IMR-90 (cell line): ENCODE measurements around the gene TIGD1. TPM values are rescaled to one million over a fixed set of nuclear protein-coding genes. Genes with fewer than 3 reads are reported as not detected.

Source experiments
- ATAC-seq: fragments of 200-7000 bp; cut with Tn5 transposase; 2 replicates; pipeline ENCODE4 v1.9.1; 2020; ENCODE audit warnings: low read depth, mild to moderate bottlenecking, moderate library complexity
- BruUV-seq: library from RNA; stranded (reverse); fragments of 400-500 nt; replicated peaks from 2 replicates; lab custom pipeline; 2021; lab: Mats Ljungman, UMichigan
- CTCF ChIA-PET: fragments of 300-600 bp; formaldehyde crosslinking; extraction: SDS; loops from one replicate; lab custom pipeline; 2021; ENCODE audit warnings: antibody characterized with exemption; lab: Yijun Ruan, JAX
- POLR2A ChIA-PET: fragments of 300-600 bp; sonication (Branson Sonifier 250); formaldehyde crosslinking; loops from one replicate; lab custom pipeline; 2022; ENCODE audit warnings: antibody characterized with exemption; ENCODE audit not compliant: unreplicated experiment; lab: Charles Lee
- DNase-seq: peaks from one replicate; pipeline ENCODE4 v3.0.0; 2013
- H2AFZ ChIP-seq: replicated peaks from 2 replicates; pipeline ENCODE3; 2013; ENCODE audit warnings: low read length, mild to moderate bottlenecking; ENCODE audit not compliant: poor library complexity
- H2AK5ac ChIP-seq: 2 replicates; pipeline ENCODE4 v1.6.1; 2013; ENCODE audit warnings: low read depth, low read length, inconsistent platforms
- H2AK9ac ChIP-seq: replicated peaks from 2 replicates; pipeline ENCODE3; 2013; ENCODE audit warnings: mild to moderate bottlenecking, low read depth, low read length, moderate library complexity; ENCODE audit not compliant: poor library complexity
- H2BK120ac ChIP-seq: 2 replicates; pipeline ENCODE4 v1.6.1; 2013; ENCODE audit warnings: low read depth, low read length, inconsistent platforms
- H2BK15ac ChIP-seq: 3 replicates; pipeline ENCODE4 v1.6.1; 2013; ENCODE audit warnings: low read depth, low read length, inconsistent platforms
- H2BK20ac ChIP-seq: 2 replicates; pipeline ENCODE4 v1.6.1; 2013; ENCODE audit warnings: low read depth, mild to moderate bottlenecking, inconsistent platforms, low read length, moderate library complexity
- H2BK5ac ChIP-seq: 2 replicates; pipeline ENCODE4 v1.6.1; 2013; ENCODE audit warnings: mild to moderate bottlenecking, low read depth, low read length, inconsistent platforms; ENCODE audit not compliant: poor library complexity, severe bottlenecking
- H3K14ac ChIP-seq: replicated peaks from 2 replicates; pipeline ENCODE4 v1.6.1; 2013; ENCODE audit warnings: low read depth, low read length, inconsistent platforms
- H3K18ac ChIP-seq: 2 replicates; pipeline ENCODE4 v1.6.1; 2013; ENCODE audit warnings: low read depth, low read length, control low read depth
- H3K23ac ChIP-seq: 2 replicates; pipeline ENCODE4 v1.6.1; 2013; ENCODE audit warnings: low read depth, low read length, inconsistent platforms
- H3K27ac ChIP-seq: 2 replicates; pipeline ENCODE4 v1.5.1; 2013; ENCODE audit warnings: mild to moderate bottlenecking, control low read depth, low read length; ENCODE audit not compliant: insufficient read depth
- H3K27me3 ChIP-seq: 2 replicates; pipeline ENCODE4 v1.6.1; 2013; ENCODE audit warnings: low read length; ENCODE audit not compliant: control insufficient read depth, insufficient read depth
- H3K36me3 ChIP-seq: 2 replicates; pipeline ENCODE4 v1.6.1; 2013; ENCODE audit warnings: low read length, mixed read lengths; ENCODE audit not compliant: control insufficient read depth, insufficient read depth
- H3K4ac ChIP-seq: 2 replicates; pipeline ENCODE4 v1.6.1; 2013; ENCODE audit warnings: low read depth, low read length, inconsistent platforms
- H3K4me1 ChIP-seq: 2 replicates; pipeline ENCODE4 v1.6.1; 2013; ENCODE audit warnings: low read length, mixed read lengths; ENCODE audit not compliant: control insufficient read depth, insufficient read depth
- H3K4me2 ChIP-seq: 2 replicates; pipeline ENCODE4 v1.6.1; 2013; ENCODE audit warnings: low read depth, mild to moderate bottlenecking, control low read depth, low read length, moderate library complexity
- H3K4me3 ChIP-seq: 2 replicates; pipeline ENCODE4 v1.5.1; 2013; ENCODE audit warnings: low read depth, mild to moderate bottlenecking, control low read depth, low read length, moderate library complexity; ENCODE audit not compliant: insufficient read depth
- H3K56ac ChIP-seq: 2 replicates; pipeline ENCODE4 v1.6.1; 2013; ENCODE audit warnings: low read length, inconsistent platforms; ENCODE audit not compliant: insufficient read depth; ENCODE audit errors: extremely low read depth
- H3K79me1 ChIP-seq, 2 experiments: 2 replicates each; pipeline ENCODE4 v1.6.1; 2013; ENCODE audit warnings: low read length in 2 of 2, inconsistent platforms in 1 of 2, low read depth in 1 of 2
- H3K9ac ChIP-seq: 2 replicates; pipeline ENCODE4 v1.6.1; 2013; ENCODE audit warnings: low read depth, low read length, control low read depth
- H3K9me1 ChIP-seq: 2 replicates; pipeline ENCODE4 v1.6.1; 2013; ENCODE audit warnings: low read length, inconsistent platforms; ENCODE audit not compliant: insufficient read depth
- H3K9me3 ChIP-seq: 2 replicates; pipeline ENCODE4 v1.6.1; 2013; ENCODE audit warnings: low read length; ENCODE audit not compliant: control insufficient read depth, insufficient read depth
- H4K20me1 ChIP-seq: 2 replicates; pipeline ENCODE4 v1.6.1; 2013; ENCODE audit warnings: low read length, inconsistent platforms; ENCODE audit not compliant: insufficient read depth
- H4K5ac ChIP-seq: 2 replicates; pipeline ENCODE4 v1.6.1; 2013; ENCODE audit warnings: mild to moderate bottlenecking, low read depth, low read length, control low read depth
- H4K8ac ChIP-seq, 2 experiments: 2 replicates each; pipeline ENCODE4 v1.6.1; 2013; ENCODE audit warnings: low read depth in 2 of 2, low read length in 2 of 2, control low read depth in 1 of 2, inconsistent platforms in 1 of 2
- H4K91ac ChIP-seq: 2 replicates; pipeline ENCODE4 v1.6.1; 2013; ENCODE audit warnings: low read depth, low read length, inconsistent platforms; ENCODE audit not compliant: insufficient read depth
- BHLHE40 ChIP-seq: fragments of 150-350 bp; IDR thresholded peaks from 2 replicates; pipeline ENCODE4 v1.6.1; 2016; ENCODE audit warnings: mild to moderate bottlenecking, low read depth, low read length
- CEBPB ChIP-seq: IDR thresholded peaks from 2 replicates; pipeline ENCODE4 v1.6.1; 2012; ENCODE audit warnings: low read depth, low read length, improper control_type of control experiment
- CHD1 ChIP-seq: IDR thresholded peaks from 2 replicates; pipeline ENCODE4 v1.6.1; 2012; ENCODE audit warnings: low read depth, low read length, improper control_type of control experiment
- FOS ChIP-seq: fragments of 150-350 bp; IDR thresholded peaks from 2 replicates; pipeline ENCODE4 v1.6.1; 2016; ENCODE audit warnings: low read depth, low read length
- MAFK ChIP-seq: IDR thresholded peaks from 2 replicates; pipeline ENCODE4 v1.6.1; 2012; ENCODE audit warnings: low read depth, low read length, improper control_type of control experiment
- MAZ ChIP-seq: IDR thresholded peaks from 2 replicates; pipeline ENCODE4 v1.6.1; 2012; ENCODE audit warnings: low read depth, mild to moderate bottlenecking, low read length, improper control_type of control experiment, moderate library complexity, borderline replicate concordance
- MXI1 ChIP-seq: IDR thresholded peaks from 2 replicates; pipeline ENCODE4 v1.6.1; 2012; ENCODE audit warnings: low read depth, mild to moderate bottlenecking, low read length, moderate library complexity, borderline replicate concordance
- NFE2L2 ChIP-seq: fragments of 150-350 bp; IDR thresholded peaks from 2 replicates; pipeline ENCODE4 v1.6.1; 2016; ENCODE audit warnings: low read depth, mild to moderate bottlenecking, low read length
- POLR2A ChIP-seq: IDR thresholded peaks from 2 replicates; pipeline ENCODE4 v1.6.1; 2012; ENCODE audit warnings: mild to moderate bottlenecking, low read depth, low read length
- RAD21 ChIP-seq: IDR thresholded peaks from 2 replicates; pipeline ENCODE4 v1.6.1; 2012; ENCODE audit warnings: low read length, improper control_type of control experiment
- RCOR1 ChIP-seq: IDR thresholded peaks from 2 replicates; pipeline ENCODE4 v1.6.1; 2012; ENCODE audit warnings: mild to moderate bottlenecking, low read length, improper control_type of control experiment; ENCODE audit not compliant: insufficient replicate concordance
- RFX5 ChIP-seq: IDR thresholded peaks from 2 replicates; pipeline ENCODE4 v1.8.0; 2012; ENCODE audit warnings: low read depth, mild to moderate bottlenecking, low read length, moderate library complexity
- SMC3 ChIP-seq: fragments of 150-350 bp; IDR thresholded peaks from 2 replicates; pipeline ENCODE4 v1.6.1; 2016; ENCODE audit warnings: low read depth, mild to moderate bottlenecking, antibody characterized with exemption, low read length, moderate library complexity
- WGBS, 2 experiments: methylation state at CpG; one replicate each; pipeline versions ENCODE4 v1.1.5 to v1.1.7; 2013; ENCODE audit warnings: missing lambda C conversion rate in 2 of 2; ENCODE audit not compliant: insufficient read length in 1 of 2; ENCODE audit errors: extremely low coverage in 2 of 2; 5-methylcytosine and 5-hydroxymethylcytosine counted together
- dilution Hi-C: fragments of 300-500 bp; cut with HindIII; formaldehyde crosslinking; loops from one replicate; pipeline ENCODE4 v1.14.3; 2018; ENCODE audit warnings: low sequenced_read_pairs; ENCODE audit not compliant: unreplicated experiment
- in situ Hi-C: fragments of 300-500 bp; cut with MboI; formaldehyde crosslinking; loops from 3 replicates; pipeline ENCODE4 v1.14.3; 2019; ENCODE audit warnings: low sequenced_read_pairs, inconsistent platforms, mixed read lengths
- intact Hi-C: fragments of 100-400 bp; cut with micrococcal nuclease; formaldehyde crosslinking; loops from 2 replicates; pipeline ENCODE4 v1.10.0; 2022
- polyA plus RNA-seq, 3 experiments: library from polyadenylated mRNA; depleted of rRNA; stranded (reverse); fragments of >200 nt; gene quantifications; 2 replicates each; pipeline ENCODE4 v1.2.3, GENCODE V29; 2012; ENCODE audit warnings: low replicate concordance in 1 of 3
- total RNA-seq: library from RNA; depleted of rRNA; stranded (reverse); fragments of >200 nt; gene quantifications from 2 replicates; pipeline ENCODE4 v1.2.3, GENCODE V29; 2012
- TF ChIP-seq, protein P1 (sequence below): conservative IDR thresholded peaks from 2 replicates; pipeline ENCODE4 v1.5.1; 2012; ENCODE audit warnings: mild to moderate bottlenecking, low read depth, low read length, improper control_type of control experiment
- TF ChIP-seq, protein P2 (sequence below): fragments of 150-350 bp; IDR thresholded peaks from 2 replicates; pipeline ENCODE4 v1.6.1; 2016; ENCODE audit warnings: low read depth, mild to moderate bottlenecking, low read length, moderate library complexity, borderline replicate concordance
- TF ChIP-seq, protein P3 (sequence below): fragments of 150-350 bp; IDR thresholded peaks from 2 replicates; pipeline ENCODE4 v1.6.1; 2017; ENCODE audit warnings: mild to moderate bottlenecking, antibody characterized with exemption, low read length, low read depth

Gene TIGD1
- total and polyA plus RNA-seq, 2 of the 4 experiments (the other 2 are of a cell fraction), result 2.7 to 2.9 TPM

- no peak for ATAC-seq
- H3K9me3 ChIP-seq, result no peaks in the 10 kb centered on the region
- ChIA-PET CTCF (no interaction called here), POLR2A (no interaction called here)
- H3K23ac ChIP-seq, result no peak overlapping the region
- no peaks in the 10 kb centered on the region for H3K36me3 ChIP-seq
- no peaks in the 10 kb centered on the region for H3K79me1 ChIP-seq
- no peak overlapping the region for H2AK9ac ChIP-seq
- no peak overlapping the region for H4K91ac ChIP-seq
- no peaks in the 10 kb centered on the region for H4K20me1 ChIP-seq
- no peak overlapping the region for H3K4me2 ChIP-seq
- intact Hi-C loops, result no loop called here
- no peak overlapping the region for H3K14ac ChIP-seq
- no peak overlapping the region for H3K27ac ChIP-seq
- no peak for DNase-seq
- H3K18ac ChIP-seq, result no peak overlapping the region
- H4K5ac ChIP-seq, result no peak overlapping the region
- no peak for TF ChIP-seq CEBPB
- no peak for TF ChIP-seq RAD21
- no peak for TF ChIP-seq NFE2L2
- TF ChIP-seq MXI1, result no peak
- TF ChIP-seq, protein P1, sequence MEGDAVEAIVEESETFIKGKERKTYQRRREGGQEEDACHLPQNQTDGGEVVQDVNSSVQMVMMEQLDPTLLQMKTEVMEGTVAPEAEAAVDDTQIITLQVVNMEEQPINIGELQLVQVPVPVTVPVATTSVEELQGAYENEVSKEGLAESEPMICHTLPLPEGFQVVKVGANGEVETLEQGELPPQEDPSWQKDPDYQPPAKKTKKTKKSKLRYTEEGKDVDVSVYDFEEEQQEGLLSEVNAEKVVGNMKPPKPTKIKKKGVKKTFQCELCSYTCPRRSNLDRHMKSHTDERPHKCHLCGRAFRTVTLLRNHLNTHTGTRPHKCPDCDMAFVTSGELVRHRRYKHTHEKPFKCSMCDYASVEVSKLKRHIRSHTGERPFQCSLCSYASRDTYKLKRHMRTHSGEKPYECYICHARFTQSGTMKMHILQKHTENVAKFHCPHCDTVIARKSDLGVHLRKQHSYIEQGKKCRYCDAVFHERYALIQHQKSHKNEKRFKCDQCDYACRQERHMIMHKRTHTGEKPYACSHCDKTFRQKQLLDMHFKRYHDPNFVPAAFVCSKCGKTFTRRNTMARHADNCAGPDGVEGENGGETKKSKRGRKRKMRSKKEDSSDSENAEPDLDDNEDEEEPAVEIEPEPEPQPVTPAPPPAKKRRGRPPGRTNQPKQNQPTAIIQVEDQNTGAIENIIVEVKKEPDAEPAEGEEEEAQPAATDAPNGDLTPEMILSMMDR, result no peak
- TF ChIP-seq MAZ, result no peak
- TF ChIP-seq BHLHE40, result no peak
- TF ChIP-seq CHD1, result no peak
- TF ChIP-seq, protein P2, sequence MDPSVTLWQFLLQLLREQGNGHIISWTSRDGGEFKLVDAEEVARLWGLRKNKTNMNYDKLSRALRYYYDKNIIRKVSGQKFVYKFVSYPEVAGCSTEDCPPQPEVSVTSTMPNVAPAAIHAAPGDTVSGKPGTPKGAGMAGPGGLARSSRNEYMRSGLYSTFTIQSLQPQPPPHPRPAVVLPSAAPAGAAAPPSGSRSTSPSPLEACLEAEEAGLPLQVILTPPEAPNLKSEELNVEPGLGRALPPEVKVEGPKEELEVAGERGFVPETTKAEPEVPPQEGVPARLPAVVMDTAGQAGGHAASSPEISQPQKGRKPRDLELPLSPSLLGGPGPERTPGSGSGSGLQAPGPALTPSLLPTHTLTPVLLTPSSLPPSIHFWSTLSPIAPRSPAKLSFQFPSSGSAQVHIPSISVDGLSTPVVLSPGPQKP, result no peak
- TF ChIP-seq FOS, result no peak
- no peak for TF ChIP-seq RCOR1
- TF ChIP-seq POLR2A, result no peak
- no peak for TF ChIP-seq SMC3
- TF ChIP-seq, protein P3, sequence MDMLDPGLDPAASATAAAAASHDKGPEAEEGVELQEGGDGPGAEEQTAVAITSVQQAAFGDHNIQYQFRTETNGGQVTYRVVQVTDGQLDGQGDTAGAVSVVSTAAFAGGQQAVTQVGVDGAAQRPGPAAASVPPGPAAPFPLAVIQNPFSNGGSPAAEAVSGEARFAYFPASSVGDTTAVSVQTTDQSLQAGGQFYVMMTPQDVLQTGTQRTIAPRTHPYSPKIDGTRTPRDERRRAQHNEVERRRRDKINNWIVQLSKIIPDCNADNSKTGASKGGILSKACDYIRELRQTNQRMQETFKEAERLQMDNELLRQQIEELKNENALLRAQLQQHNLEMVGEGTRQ, result no peak
- TF ChIP-seq RFX5, result no peak
- TF ChIP-seq MAFK, result no peak
- no peak overlapping the region for H3K56ac ChIP-seq
- no peak overlapping the region for H4K8ac ChIP-seq
- H3K27me3 ChIP-seq, result no peaks in the 10 kb centered on the region
- no peak overlapping the region for H2BK20ac ChIP-seq
- no peak overlapping the region for H2AK5ac ChIP-seq
- no peak overlapping the region for H2BK120ac ChIP-seq
- in situ Hi-C loops, result no loop called here
- no peak overlapping the region for H2BK5ac ChIP-seq
- H2AFZ ChIP-seq, result no peak overlapping the region
- no peak overlapping the region for H2BK15ac ChIP-seq
- H3K4me3 ChIP-seq, result no peak overlapping the region
- no peak overlapping the region for H3K9ac ChIP-seq
- H3K9me1 ChIP-seq, result peaks cover 6% of the 10 kb centered on the region; the same call in 1 of the 2 replicates
- H3K4me1 ChIP-seq, result peaks cover 3% of the 10 kb centered on the region
- H3K4ac ChIP-seq, result no peak overlapping the region
- BruUV-seq, result no TSS peak
- dilution Hi-C loops, result no loop called here
- WGBS, 2 experiments, result 82% methylated on average over 6 of the region's 8 CpGs; no CpG with 5 or more reads in 1 of the 2 experiments
Observed at GRCh38 chr2:232588031-232588430, 37.7 kb upstream of the TIGD1 start.
